Measurements from ENCODE around the gene UHRF2.
"Not testable (repeated sequence)": the region's sequence is repeated elsewhere in the genome, so short reads cannot be mapped to it uniquely, and the experiment has no call there.

Gene UHRF2

GRCh38 chr9:6535594-6535993, 122.6 kb downstream of the UHRF2 start:
- H3K9me3 ChIP-seq (ENCODE audit: control insufficient read depth, insufficient read depth, low read depth, low read length), result no peaks in the 10 kb centered on the region
- H3K4me3 ChIP-seq (ENCODE audit: low read depth, low read length), result no peak overlapping the region
- H3K9ac ChIP-seq (ENCODE audit: low read length), result no peak overlapping the region
- no peaks in the 10 kb centered on the region for H3K27me3 ChIP-seq (ENCODE audit: control insufficient read depth, insufficient read depth, low read length)
- peaks cover 45% of the 10 kb centered on the region for H3K36me3 ChIP-seq (ENCODE audit: control insufficient read depth, insufficient read depth, low read length)
- H3K4me1 ChIP-seq (ENCODE audit: control insufficient read depth, insufficient read depth, low read length), result no peaks in the 10 kb centered on the region
- no peak overlapping the region for H3K27ac ChIP-seq (ENCODE audit: low read depth, low read length)

DNA sequence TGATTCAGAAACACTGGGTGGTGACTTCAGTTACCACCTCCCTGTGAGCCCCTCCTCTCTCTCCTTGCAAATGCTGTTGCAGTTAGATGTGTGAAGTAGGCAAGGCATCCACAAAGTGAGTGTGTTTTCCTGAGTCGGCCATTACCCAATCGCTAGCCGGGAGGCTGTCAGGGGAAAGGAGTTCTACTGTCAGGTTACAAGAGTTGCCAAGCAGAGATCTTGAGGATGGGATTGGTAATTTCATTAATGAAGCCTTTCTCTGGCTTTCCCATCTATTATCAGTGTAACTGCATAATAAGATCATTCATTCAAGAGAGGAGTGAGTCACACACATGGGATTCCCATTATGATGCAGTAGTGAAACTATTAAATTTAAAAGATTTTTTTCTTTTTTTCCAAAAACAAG, 125.7 kb downstream of the UHRF2 start:
- Histone ChIP-seq H3K9ac (ENCODE audit: low read length) (no peak overlapping the region), H3K4me3 (ENCODE audit: low read depth, low read length) (no peak overlapping the region), H3K9me3 (ENCODE audit: control insufficient read depth, insufficient read depth, low read depth, low read length) (no peaks in the 10 kb centered on the region), H3K27ac (ENCODE audit: low read depth, low read length) (no peak overlapping the region), H3K4me1 (ENCODE audit: control insufficient read depth, insufficient read depth, low read length) (peaks cover 2% of the 10 kb centered on the region; the same call in 1 of the 2 replicates), H3K36me3 (ENCODE audit: control insufficient read depth, insufficient read depth, low read length) (peaks cover 48% of the 10 kb centered on the region), H3K27me3 (ENCODE audit: control insufficient read depth, insufficient read depth, low read length) (no peaks in the 10 kb centered on the region)

DNA sequence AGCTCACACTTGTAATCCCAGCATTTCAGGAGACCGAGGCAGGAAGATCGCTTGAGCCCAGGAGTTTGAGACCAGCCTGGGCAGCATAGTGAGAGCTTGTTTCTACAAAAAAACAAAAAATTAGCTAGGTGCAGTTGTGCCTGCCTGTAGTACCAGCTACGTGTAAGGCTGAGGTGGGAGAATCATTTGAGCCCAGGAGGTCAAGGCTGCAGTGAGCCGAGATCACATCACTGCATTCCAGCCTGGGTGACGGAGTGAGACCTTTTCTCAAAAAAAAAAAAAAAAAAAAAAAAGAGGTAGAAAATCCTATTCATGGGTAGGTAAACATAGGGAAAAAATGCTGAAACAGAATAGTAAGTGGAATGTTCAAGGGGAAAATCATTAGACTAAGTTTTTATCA, 129.6 kb downstream of the UHRF2 start:
- H3K9me3 ChIP-seq (ENCODE audit: control insufficient read depth, insufficient read depth, low read depth, low read length); H3K27me3 ChIP-seq (ENCODE audit: control insufficient read depth, insufficient read depth, low read length); H3K9ac ChIP-seq (ENCODE audit: low read length); H3K4me1 ChIP-seq (ENCODE audit: control insufficient read depth, insufficient read depth, low read length); H3K27ac ChIP-seq (ENCODE audit: low read depth, low read length); H3K4me3 ChIP-seq (ENCODE audit: low read depth, low read length): not testable (repeated sequence)
- peaks cover 46% of the 10 kb centered on the region for H3K36me3 ChIP-seq (ENCODE audit: control insufficient read depth, insufficient read depth, low read length)

DNA sequence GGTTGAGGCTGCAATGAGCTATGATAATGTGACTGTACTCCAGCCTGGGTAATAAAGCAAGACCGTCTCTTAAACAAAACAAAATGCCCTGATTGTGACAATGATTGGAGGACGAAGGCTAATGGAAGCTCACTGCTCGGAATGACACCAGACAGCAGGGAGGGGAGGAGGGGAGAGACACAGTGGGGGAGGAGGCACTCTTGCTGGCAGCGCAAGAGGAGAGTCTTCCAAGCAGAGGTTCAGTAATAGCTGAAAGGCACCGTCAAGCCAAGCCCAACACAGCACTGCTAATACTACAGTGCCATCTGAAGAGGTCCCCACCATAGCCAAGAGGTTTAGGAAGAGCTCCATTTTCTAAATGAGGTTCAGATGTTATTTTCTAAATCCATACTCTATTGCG, 130.2 kb downstream of the UHRF2 start:
- peaks cover 49% of the 10 kb centered on the region for H3K36me3 ChIP-seq (ENCODE audit: control insufficient read depth, insufficient read depth, low read length)

GRCh38 chr9:6545017-6545691, 132.2 kb downstream of the UHRF2 start:
- H3K9ac ChIP-seq (ENCODE audit: low read length), result no peak overlapping the region
- H3K4me1 ChIP-seq (ENCODE audit: control insufficient read depth, insufficient read depth, low read length), result peaks cover 2% of the 10 kb centered on the region; the same call in 1 of the 2 replicates
- H3K4me3 ChIP-seq (ENCODE audit: low read depth, low read length), result no peak overlapping the region
- peaks cover 57% of the 10 kb centered on the region for H3K36me3 ChIP-seq (ENCODE audit: control insufficient read depth, insufficient read depth, low read length)
- no peak overlapping the region for H3K27ac ChIP-seq (ENCODE audit: low read depth, low read length)
- H3K27me3 ChIP-seq (ENCODE audit: control insufficient read depth, insufficient read depth, low read length), result no peaks in the 10 kb centered on the region
- H3K9me3 ChIP-seq (ENCODE audit: control insufficient read depth, insufficient read depth, low read depth, low read length), result no peaks in the 10 kb centered on the region

More for the DNA sequence above, 130.2 kb downstream of the UHRF2 start:
- H3K9me3 ChIP-seq (ENCODE audit: control insufficient read depth, insufficient read depth, low read depth, low read length), result no peaks in the 10 kb centered on the region
- no peak overlapping the region for H3K27ac ChIP-seq (ENCODE audit: low read depth, low read length)
- H3K27me3 ChIP-seq (ENCODE audit: control insufficient read depth, insufficient read depth, low read length), result no peaks in the 10 kb centered on the region
- H3K4me1 ChIP-seq (ENCODE audit: control insufficient read depth, insufficient read depth, low read length), result peaks cover 2% of the 10 kb centered on the region; the same call in 1 of the 2 replicates
- H3K4me3 ChIP-seq (ENCODE audit: low read depth, low read length), result no peak overlapping the region
- H3K9ac ChIP-seq (ENCODE audit: low read length), result no peak overlapping the region

- H3K4me1 ChIP-seq (ENCODE audit: control insufficient read depth, insufficient read depth, low read length), result no peaks in the 10 kb centered on the region
- no peak overlapping the region for H3K9ac ChIP-seq (ENCODE audit: low read length)
- H3K36me3 ChIP-seq (ENCODE audit: control insufficient read depth, insufficient read depth, low read length), result peaks cover 73% of the 10 kb centered on the region
- H3K9me3 ChIP-seq (ENCODE audit: control insufficient read depth, insufficient read depth, low read depth, low read length), result no peaks in the 10 kb centered on the region
- H3K4me3 ChIP-seq (ENCODE audit: low read depth, low read length), result no peak overlapping the region
- H3K27me3 ChIP-seq (ENCODE audit: control insufficient read depth, insufficient read depth, low read length), result no peaks in the 10 kb centered on the region
- H3K27ac ChIP-seq (ENCODE audit: low read depth, low read length), result no peak overlapping the region
Measured at GRCh38 chr9:6549106-6549800, 136.3 kb downstream of the UHRF2 start.

DNA sequence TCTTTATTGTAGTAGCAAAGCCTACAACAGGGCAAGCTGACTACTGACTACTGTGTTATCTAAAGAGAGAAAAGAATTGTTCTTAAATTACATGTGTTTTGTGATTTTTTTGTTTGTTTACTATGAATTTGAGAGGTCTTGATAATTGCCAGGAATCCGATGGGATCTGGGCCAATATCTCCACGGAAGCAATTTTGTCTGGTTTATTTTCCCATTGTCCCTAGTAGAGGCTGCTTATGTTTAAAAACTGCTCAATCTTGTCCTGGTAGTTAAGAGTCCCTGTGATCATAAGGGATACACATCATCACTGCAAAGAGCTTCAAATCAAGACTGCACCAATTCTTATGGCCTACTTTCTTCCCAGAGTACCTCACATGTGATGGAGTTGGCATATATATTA, 138.1 kb downstream of the UHRF2 start:
- Histone ChIP-seq H3K9me3 (ENCODE audit: control insufficient read depth, insufficient read depth, low read depth, low read length) (no peaks in the 10 kb centered on the region), H3K27ac (ENCODE audit: low read depth, low read length) (no peak overlapping the region), H3K27me3 (ENCODE audit: control insufficient read depth, insufficient read depth, low read length) (no peaks in the 10 kb centered on the region), H3K9ac (ENCODE audit: low read length) (no peak overlapping the region), H3K4me1 (ENCODE audit: control insufficient read depth, insufficient read depth, low read length) (no peaks in the 10 kb centered on the region), H3K4me3 (ENCODE audit: low read depth, low read length) (no peak overlapping the region), H3K36me3 (ENCODE audit: control insufficient read depth, insufficient read depth, low read length) (peaks cover 82% of the 10 kb centered on the region)

DNA sequence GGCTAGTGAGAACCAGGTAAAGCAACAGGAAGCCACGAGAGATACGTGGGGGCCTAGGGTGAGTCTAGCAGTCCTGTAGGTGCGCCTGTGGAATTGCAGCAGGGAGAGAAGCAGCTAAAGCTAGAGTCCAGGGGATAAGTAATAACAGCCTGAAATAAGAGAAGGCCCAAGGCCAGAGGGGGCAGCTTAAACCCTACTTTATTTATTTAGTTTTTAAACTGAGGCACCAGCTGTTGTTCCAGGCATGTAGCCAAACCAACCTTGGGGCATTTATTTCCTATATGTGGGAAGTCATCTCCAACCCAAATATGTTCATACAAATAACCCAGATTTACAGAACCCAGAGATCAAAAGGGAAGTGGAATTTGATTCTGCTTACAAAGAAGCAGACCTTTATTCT, 139.0 kb downstream of the UHRF2 start:
- no peaks in the 10 kb centered on the region for H3K9me3 ChIP-seq (ENCODE audit: control insufficient read depth, insufficient read depth, low read depth, low read length)
- no peaks in the 10 kb centered on the region for H3K4me1 ChIP-seq (ENCODE audit: control insufficient read depth, insufficient read depth, low read length)
- H3K27me3 ChIP-seq (ENCODE audit: control insufficient read depth, insufficient read depth, low read length), result no peaks in the 10 kb centered on the region
- H3K27ac ChIP-seq (ENCODE audit: low read depth, low read length), result no peak overlapping the region
- peaks cover 89% of the 10 kb centered on the region for H3K36me3 ChIP-seq (ENCODE audit: control insufficient read depth, insufficient read depth, low read length)
- no peak overlapping the region for H3K4me3 ChIP-seq (ENCODE audit: low read depth, low read length)
- H3K9ac ChIP-seq (ENCODE audit: low read length), result no peak overlapping the region

DNA sequence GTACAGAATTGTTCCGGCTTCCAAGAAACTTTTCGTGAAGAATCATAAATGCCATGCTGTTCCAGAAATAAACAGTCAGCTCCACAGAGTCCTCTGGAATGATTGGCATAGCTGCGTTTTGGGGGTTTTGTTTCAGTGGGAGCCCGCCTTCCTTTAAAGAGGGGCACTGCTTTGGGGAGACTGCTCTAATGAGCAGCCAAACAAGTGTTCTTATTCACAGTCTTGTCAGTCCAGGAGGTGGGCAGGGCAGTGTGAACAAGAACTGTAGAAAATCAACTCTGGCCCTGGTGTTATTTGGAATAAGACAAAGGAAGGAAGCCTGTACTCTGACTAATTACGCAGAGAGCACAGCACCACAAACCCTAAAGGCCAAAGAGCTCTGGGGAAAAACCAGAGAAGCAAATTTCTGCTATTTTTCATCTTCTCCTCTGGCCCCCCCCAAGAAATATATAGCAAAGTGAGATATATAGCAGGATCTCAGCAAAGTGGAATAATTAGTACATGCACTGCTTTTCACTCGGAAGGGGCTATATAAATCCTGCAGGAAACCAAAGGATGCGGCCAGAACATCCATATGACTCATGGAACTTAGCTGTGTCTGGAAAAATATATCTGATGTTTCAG, 139.6 kb downstream of the UHRF2 start:
- Histone ChIP-seq H3K27ac (ENCODE audit: low read depth, low read length) (no peak overlapping the region), H3K9ac (ENCODE audit: low read length) (no peak overlapping the region), H3K36me3 (ENCODE audit: control insufficient read depth, insufficient read depth, low read length) (peaks cover 86% of the 10 kb centered on the region), H3K27me3 (ENCODE audit: control insufficient read depth, insufficient read depth, low read length) (no peaks in the 10 kb centered on the region), H3K9me3 (ENCODE audit: control insufficient read depth, insufficient read depth, low read depth, low read length) (no peaks in the 10 kb centered on the region), H3K4me3 (ENCODE audit: low read depth, low read length) (no peak overlapping the region), H3K4me1 (ENCODE audit: control insufficient read depth, insufficient read depth, low read length) (no peaks in the 10 kb centered on the region)

DNA sequence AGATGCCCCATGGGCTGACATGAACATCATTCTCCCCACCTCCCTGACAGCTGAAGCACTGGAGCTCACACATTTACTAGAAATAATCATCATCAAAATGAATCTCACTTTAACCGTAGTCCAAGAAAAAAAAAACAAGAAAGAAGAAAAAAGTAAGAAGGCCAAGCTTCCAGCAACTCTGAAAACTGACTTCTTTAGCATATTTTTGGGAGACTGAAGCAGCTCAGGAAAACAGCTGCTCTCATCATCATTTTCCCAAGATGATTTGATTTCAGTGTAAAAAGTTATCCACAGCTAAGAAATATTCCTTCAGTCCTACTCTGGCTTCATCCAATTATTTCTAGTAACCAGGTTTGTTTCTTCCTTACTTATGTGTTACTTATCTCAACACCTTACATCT, 140.9 kb downstream of the UHRF2 start:
- Histone ChIP-seq H3K27me3 (ENCODE audit: control insufficient read depth, insufficient read depth, low read length) (no peaks in the 10 kb centered on the region), H3K36me3 (ENCODE audit: control insufficient read depth, insufficient read depth, low read length) (peaks cover 88% of the 10 kb centered on the region), H3K9ac (ENCODE audit: low read length) (no peak overlapping the region), H3K4me1 (ENCODE audit: control insufficient read depth, insufficient read depth, low read length) (no peaks in the 10 kb centered on the region), H3K4me3 (ENCODE audit: low read depth, low read length) (no peak overlapping the region), H3K9me3 (ENCODE audit: control insufficient read depth, insufficient read depth, low read depth, low read length) (no peaks in the 10 kb centered on the region), H3K27ac (ENCODE audit: low read depth, low read length) (no peak overlapping the region)
